Lower leg skin (tissue), 4 donors: Measurements from ENCODE around the gene C2CD2L. TPM values are rescaled to one million over a fixed set of nuclear protein-coding genes. Genes with fewer than 3 reads are reported as not detected.
"Not testable (repeated sequence)": the region's sequence is repeated elsewhere in the genome, so short reads cannot be mapped to it uniquely, and the experiment has no call there.

Experiments
- DNase-seq, 2 donors: peaks; one replicate each; pipeline ENCODE4 v3.0.0-alpha.2; 2019; ENCODE audit warnings: low spot score in 2 of 2
- H3K4me3 ChIP-seq: fragments of 200-600 bp; sonication (generic); 2 replicates; pipeline ENCODE4 v1.5.1; 2017; ENCODE audit warnings: mild to moderate bottlenecking, low read depth; ENCODE audit not compliant: poor library complexity, severe bottlenecking
- POLR2A ChIP-seq, 2 donors: fragments of 450-650 bp; IDR thresholded peaks; one replicate each; pipeline ENCODE4 v1.6.1; 2016 to 2017; ENCODE audit warnings: antibody characterized with exemption in 2 of 2, mild to moderate bottlenecking in 1 of 2, moderate library complexity in 1 of 2
- WGBS, 2 donors: methylation state at CpG; one replicate each; pipeline ENCODE4 v1.1.5; 2018; 5-methylcytosine and 5-hydroxymethylcytosine counted together
- intact Hi-C: fragments of 100-400 bp; cut with DNase I; formaldehyde crosslinking; loops from one replicate; pipeline ENCODE4 v1.15.0; 2023; ENCODE audit warnings: low total_unique reads
- total RNA-seq, 4 donors: library from RNA; depleted of rRNA; stranded (reverse); fragments of >200 nt; gene quantifications; one replicate each; pipeline ENCODE4 v1.1.0, GENCODE V29; 2016
- TF ChIP-seq, protein P1 (sequence below), 3 donors: fragments of 450-650 bp; IDR thresholded peaks; one replicate each; pipeline ENCODE4 v1.5.1; 2016; ENCODE audit warnings: antibody characterized with exemption in 3 of 3, mild to moderate bottlenecking in 3 of 3, moderate library complexity in 2 of 3

C2CD2L gene
- total RNA-seq, 4 donors from 2014 or later: 16.8 to 27.2 (median 22.6) TPM

DNA sequence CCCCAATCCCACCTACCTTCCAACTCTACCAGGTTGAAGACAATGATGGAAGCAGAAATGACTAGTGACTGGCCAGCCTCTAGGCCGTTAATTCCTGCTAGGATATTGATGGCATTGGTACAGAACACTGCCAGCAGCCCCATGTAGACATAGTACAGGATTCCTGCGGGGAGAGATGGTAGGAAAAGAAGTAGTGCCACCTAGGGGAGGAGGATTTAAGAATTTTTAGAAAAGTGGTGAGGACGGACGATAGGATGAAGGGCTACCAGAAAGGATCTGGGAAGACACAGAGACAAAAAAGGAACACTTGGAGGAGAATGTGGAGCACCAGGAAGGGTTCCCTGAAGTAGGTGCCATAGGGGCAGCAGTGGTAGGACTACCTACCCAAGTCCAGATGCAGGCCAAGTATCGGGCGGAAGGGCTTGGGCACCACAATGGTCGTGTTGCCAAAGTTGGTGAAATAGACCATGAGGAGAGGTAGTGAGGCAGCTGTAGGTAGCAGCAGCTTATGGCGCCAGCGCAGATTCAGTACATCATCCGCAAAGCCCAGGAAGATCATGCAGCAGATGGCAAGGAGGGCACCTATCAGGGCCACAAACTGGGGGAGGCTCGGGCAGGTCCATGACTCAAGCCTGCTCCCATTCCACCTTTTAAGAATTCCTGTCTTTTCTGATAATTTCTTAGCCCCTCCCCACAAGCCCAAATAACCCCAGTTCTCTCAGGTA lies 6.7 kb upstream of the C2CD2L start:
- TF ChIP-seq, protein P1, sequence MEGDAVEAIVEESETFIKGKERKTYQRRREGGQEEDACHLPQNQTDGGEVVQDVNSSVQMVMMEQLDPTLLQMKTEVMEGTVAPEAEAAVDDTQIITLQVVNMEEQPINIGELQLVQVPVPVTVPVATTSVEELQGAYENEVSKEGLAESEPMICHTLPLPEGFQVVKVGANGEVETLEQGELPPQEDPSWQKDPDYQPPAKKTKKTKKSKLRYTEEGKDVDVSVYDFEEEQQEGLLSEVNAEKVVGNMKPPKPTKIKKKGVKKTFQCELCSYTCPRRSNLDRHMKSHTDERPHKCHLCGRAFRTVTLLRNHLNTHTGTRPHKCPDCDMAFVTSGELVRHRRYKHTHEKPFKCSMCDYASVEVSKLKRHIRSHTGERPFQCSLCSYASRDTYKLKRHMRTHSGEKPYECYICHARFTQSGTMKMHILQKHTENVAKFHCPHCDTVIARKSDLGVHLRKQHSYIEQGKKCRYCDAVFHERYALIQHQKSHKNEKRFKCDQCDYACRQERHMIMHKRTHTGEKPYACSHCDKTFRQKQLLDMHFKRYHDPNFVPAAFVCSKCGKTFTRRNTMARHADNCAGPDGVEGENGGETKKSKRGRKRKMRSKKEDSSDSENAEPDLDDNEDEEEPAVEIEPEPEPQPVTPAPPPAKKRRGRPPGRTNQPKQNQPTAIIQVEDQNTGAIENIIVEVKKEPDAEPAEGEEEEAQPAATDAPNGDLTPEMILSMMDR (IDR thresholded peaks at IDR 0.05): no peak
- TF ChIP-seq POLR2A (IDR thresholded peaks at IDR 0.05): no peak
- DNase-seq: no peak
- intact Hi-C loops: no loop called here
- no peak overlapping the region for H3K4me3 ChIP-seq
- 35 to 44% methylated on average over 8 to 11 of the region's 11 CpGs for WGBS, 2 donors

DNA sequence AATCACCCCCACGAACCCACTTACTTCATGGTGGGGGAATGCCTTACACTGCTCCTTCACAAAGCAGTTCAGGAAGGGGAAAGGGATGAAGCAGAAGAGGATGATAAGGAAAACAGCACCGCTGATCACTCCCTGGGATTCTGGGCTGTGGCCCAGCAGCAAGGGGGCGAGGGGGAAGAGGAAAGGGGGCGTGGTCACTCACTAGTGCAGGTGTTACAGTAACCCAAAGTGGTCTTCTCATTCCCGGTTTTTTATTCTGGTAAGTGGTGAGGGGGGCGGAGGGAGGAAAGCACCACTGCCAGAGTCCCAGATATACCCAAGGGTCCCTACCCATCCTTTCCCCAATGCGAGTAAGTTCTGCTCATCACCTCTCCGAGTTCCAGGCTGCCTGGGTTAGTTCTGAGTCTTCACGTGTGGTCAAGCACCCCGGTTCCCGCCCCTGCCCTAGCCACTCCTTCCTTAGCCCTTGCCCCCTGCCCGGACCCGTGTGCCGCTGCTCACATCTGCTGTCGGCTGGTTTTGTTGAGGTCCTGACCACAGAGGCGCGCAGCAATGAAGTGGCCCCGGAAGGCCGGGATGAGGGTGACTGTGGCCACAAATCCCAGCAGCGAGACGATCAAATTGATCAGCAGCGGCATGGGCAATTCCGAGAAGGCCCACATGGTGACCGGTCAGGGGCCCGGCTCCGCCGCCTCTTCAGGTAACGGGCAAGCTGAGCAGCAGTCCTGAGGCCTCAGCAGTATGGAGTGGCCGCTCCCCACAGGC lies 6.0 kb upstream of the C2CD2L start:
- TF ChIP-seq POLR2A (IDR thresholded peaks at IDR 0.05): no peak
- TF ChIP-seq, protein P1 (IDR thresholded peaks at IDR 0.05): no peak
- peak overlapping the region; percentile 56 for H3K4me3 ChIP-seq
- intact Hi-C loops: no loop called here
- WGBS, 2 donors: 1 to 2% methylated on average over 22 to 26 of the region's 29 CpGs
- DNase-seq: no peak

GRCh38 chr11:119101759-119102423 lies 5.3 kb upstream of the C2CD2L start, which contains the start of gene DPAGT1:
DPAGT1 (minus strand) TSS chr11:119101853; CDS start chr11:119101655, 198 bp downstream.
- 0 to 1% methylated on average over 32 of the region's 32 CpGs for WGBS, 2 donors
- peak within 1 kb of the TSS; percentile 56 for H3K4me3 ChIP-seq
- intact Hi-C loops: no loop called here
- peak; percentile 95 to 97 for DNase-seq
- TF ChIP-seq, protein P1 (IDR thresholded peaks at IDR 0.05): no peak
- TF ChIP-seq POLR2A (IDR thresholded peaks at IDR 0.05): no peak

DNA sequence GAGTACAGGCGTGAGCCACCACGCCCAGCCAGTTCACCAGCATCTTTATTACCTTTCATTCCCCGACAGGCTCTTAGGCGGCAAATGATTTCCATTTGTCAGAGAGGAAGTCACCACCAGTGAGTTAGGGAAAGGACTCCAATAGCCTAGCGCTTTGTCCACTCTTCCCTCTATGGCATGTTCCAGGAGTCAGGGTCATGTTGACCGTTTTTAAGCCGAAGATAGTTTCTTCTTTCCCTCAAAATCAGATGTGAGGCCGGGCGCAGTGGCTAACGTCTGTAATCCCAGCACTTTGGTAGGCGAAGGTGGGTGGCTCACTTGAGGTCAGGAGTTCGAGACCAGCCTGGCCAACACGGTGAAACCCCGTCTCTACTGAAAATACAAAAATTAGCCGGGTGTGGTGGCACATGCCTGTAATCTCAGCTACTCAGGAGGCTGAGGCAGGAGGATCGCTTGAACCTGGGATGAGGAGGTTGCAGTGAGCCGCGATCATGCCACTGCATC lies 3.9 kb upstream of the C2CD2L start:
- intact Hi-C loops, DNase-seq, H3K4me3 ChIP-seq: not testable (repeated sequence)
- WGBS, 2 donors: 78 to 80% methylated on average over 18 of the region's 18 CpGs

- no peak for TF ChIP-seq POLR2A (IDR thresholded peaks at IDR 0.05)
- TF ChIP-seq, protein P1 (IDR thresholded peaks at IDR 0.05): no peak
- intact Hi-C loops: no loop called here
- 54 to 56% methylated on average over 4 of the region's 4 CpGs for WGBS, 2 donors
Measured at GRCh38 chr11:119103793-119104192, 3.4 kb upstream of the C2CD2L start.

More at GRCh38 chr11:119103793-119104192, 3.4 kb upstream of the C2CD2L start:
- H3K4me3 ChIP-seq: no peak overlapping the region
- DNase-seq: no peak
